HEK293 (cell line): ENCODE data around the gene PGM1.

Experiments
- CTCF ChIA-PET: fragments of 350-600 bp; formaldehyde crosslinking; extraction: SDS; loops from one replicate; lab custom pipeline; 2021; ENCODE audit warnings: antibody characterized with exemption; lab: Yijun Ruan, JAX
- POLR2A ChIA-PET: fragments of 300-600 bp; formaldehyde crosslinking; extraction: SDS; loops from one replicate; lab custom pipeline; 2020; ENCODE audit warnings: antibody characterized with exemption, inconsistent platforms; lab: Yijun Ruan, JAX
- H3K27ac ChIP-seq: fragments of 200-500 bp; sonication (Bioruptor generic); 2 replicates; pipeline ENCODE4 v1.5.1; 2014; ENCODE audit warnings: low read depth, low read length, control low read depth, inconsistent platforms; ENCODE audit errors: extremely low read depth
- H3K36me3 ChIP-seq, 2 experiments: fragments of 200-500 bp in 1 of 2; sonication (Bioruptor generic) in 1 of 2; 1 replicate in 1 of 2; 2 replicates in 1 of 2; pipeline ENCODE4 v1.5.1; 2014 to 2017; ENCODE audit warnings: inconsistent platforms in 2 of 2, low read length in 2 of 2; ENCODE audit not compliant: control insufficient read depth in 2 of 2, insufficient read depth in 1 of 2
- H3K4me1 ChIP-seq: fragments of 200-500 bp; sonication (Bioruptor generic); 2 replicates; pipeline ENCODE4 v1.5.1; 2014; ENCODE audit warnings: mild to moderate bottlenecking, low read length, inconsistent platforms; ENCODE audit not compliant: control insufficient read depth, insufficient read depth
- H3K4me3 ChIP-seq: 2 replicates; pipeline ENCODE4 v1.5.1; 2011; ENCODE audit warnings: low read depth, mild to moderate bottlenecking, control low read depth, low read length, moderate library complexity
- H3K9me3 ChIP-seq: fragments of 200-500 bp; sonication (Bioruptor generic); 2 replicates; pipeline ENCODE4 v1.5.1; 2014; ENCODE audit warnings: low read depth, low read length, inconsistent platforms; ENCODE audit not compliant: control insufficient read depth, insufficient read depth
- GLIS1 ChIP-seq: fragments of 450-650 bp; formaldehyde crosslinking; IDR thresholded peaks from 2 replicates; pipeline ENCODE4 v1.5.1; 2016; ENCODE audit warnings: missing biosample characterization, missing genetic modification characterization
- IKZF3 ChIP-seq: fragments of 450-650 bp; IDR thresholded peaks from 2 replicates; pipeline ENCODE4 v1.5.0; 2018; ENCODE audit warnings: missing biosample characterization, mild to moderate bottlenecking, missing genetic modification characterization, moderate library complexity
- SALL2 ChIP-seq: fragments of 450-650 bp; formaldehyde crosslinking; IDR thresholded peaks from 2 replicates; pipeline ENCODE4 v1.5.0; 2017; ENCODE audit warnings: missing biosample characterization, mild to moderate bottlenecking, missing genetic modification characterization, borderline replicate concordance
- TCF7L2 ChIP-seq: IDR thresholded peaks from 2 replicates; pipeline ENCODE4 v1.6.1; 2011; ENCODE audit warnings: low read depth, mild to moderate bottlenecking, inconsistent platforms, low read length, moderate library complexity, borderline replicate concordance
- YY2 ChIP-seq: fragments of 450-650 bp; formaldehyde crosslinking; IDR thresholded peaks from 2 replicates; pipeline ENCODE4 v1.5.1; 2016; ENCODE audit warnings: missing biosample characterization, missing genetic modification characterization
- ZBTB20 ChIP-seq: fragments of 450-650 bp; formaldehyde crosslinking; IDR thresholded peaks from 2 replicates; pipeline ENCODE4 v1.5.1; 2016; ENCODE audit warnings: missing biosample characterization, missing genetic modification characterization
- ZBTB21 ChIP-seq: fragments of 450-650 bp; formaldehyde crosslinking; IDR thresholded peaks from 2 replicates; pipeline ENCODE4 v1.5.1; 2017; ENCODE audit warnings: missing biosample characterization, missing genetic modification characterization
- ZFP37 ChIP-seq: fragments of 450-650 bp; formaldehyde crosslinking; IDR thresholded peaks from 2 replicates; pipeline ENCODE4 v1.5.1; 2016; ENCODE audit warnings: missing biosample characterization, missing genetic modification characterization
- ZNF132 ChIP-seq: fragments of 450-650 bp; formaldehyde crosslinking; IDR thresholded peaks from 2 replicates; pipeline ENCODE4 v1.5.1; 2017; ENCODE audit warnings: missing biosample characterization, missing genetic modification characterization, borderline replicate concordance
- ZNF266 ChIP-seq: fragments of 450-650 bp; formaldehyde crosslinking; IDR thresholded peaks from 2 replicates; pipeline ENCODE4 v1.5.1; 2016; ENCODE audit warnings: missing biosample characterization, missing genetic modification characterization, low read depth
- ZNF350 ChIP-seq: fragments of 450-650 bp; formaldehyde crosslinking; IDR thresholded peaks from 2 replicates; pipeline ENCODE4 v1.5.0; 2017; ENCODE audit warnings: missing biosample characterization, mild to moderate bottlenecking, missing genetic modification characterization
- ZNF362 ChIP-seq: fragments of 450-650 bp; formaldehyde crosslinking; IDR thresholded peaks from 2 replicates; pipeline ENCODE4 v1.5.1; 2016; ENCODE audit warnings: missing biosample characterization, missing genetic modification characterization
- ZNF394 ChIP-seq: fragments of 450-650 bp; formaldehyde crosslinking; IDR thresholded peaks from 2 replicates; pipeline ENCODE4 v1.5.1; 2016; ENCODE audit warnings: missing biosample characterization, missing genetic modification characterization, mild to moderate bottlenecking, moderate library complexity, borderline replicate concordance
- ZNF488 ChIP-seq: fragments of 450-650 bp; formaldehyde crosslinking; IDR thresholded peaks from 2 replicates; pipeline ENCODE4 v1.5.1; 2016; ENCODE audit warnings: missing biosample characterization, missing genetic modification characterization
- ZNF621 ChIP-seq: fragments of 450-650 bp; formaldehyde crosslinking; IDR thresholded peaks from 2 replicates; pipeline ENCODE4 v1.5.1; 2017; ENCODE audit warnings: missing biosample characterization, missing genetic modification characterization
- ZNF623 ChIP-seq: fragments of 450-650 bp; formaldehyde crosslinking; IDR thresholded peaks from 2 replicates; pipeline ENCODE4 v1.5.1; 2016; ENCODE audit warnings: missing biosample characterization, missing genetic modification characterization
- ZNF639 ChIP-seq: fragments of 450-650 bp; formaldehyde crosslinking; IDR thresholded peaks from 2 replicates; pipeline ENCODE4 v1.5.1; 2016; ENCODE audit warnings: missing biosample characterization, missing genetic modification characterization
- ZNF660 ChIP-seq: fragments of 450-650 bp; IDR thresholded peaks from 2 replicates; pipeline ENCODE4 v1.5.1; 2018; ENCODE audit warnings: missing biosample characterization, mild to moderate bottlenecking, missing genetic modification characterization
- ZNF677 ChIP-seq: fragments of 450-650 bp; IDR thresholded peaks from 2 replicates; pipeline ENCODE4 v1.5.0; 2018; ENCODE audit warnings: missing biosample characterization, mild to moderate bottlenecking, missing genetic modification characterization, moderate library complexity
- ZNF707 ChIP-seq: fragments of 450-650 bp; formaldehyde crosslinking; IDR thresholded peaks from 2 replicates; pipeline ENCODE4 v1.5.1; 2016; ENCODE audit warnings: missing biosample characterization, missing genetic modification characterization
- ZNF830 ChIP-seq: fragments of 450-650 bp; IDR thresholded peaks from 2 replicates; pipeline ENCODE4 v1.5.0; 2018; ENCODE audit warnings: missing biosample characterization, missing genetic modification characterization, low read depth, mild to moderate bottlenecking, moderate library complexity

PGM1 gene

GRCh38 chr1:63634471-63634870 lies 41.3 kb downstream of the PGM1 start:
- ChIA-PET CTCF (no interaction called here), POLR2A (no interaction called here)
- peaks cover 0 to 80% of the 10 kb centered on the region in 2 experiments; a peak in 1 of 3 replicates for H3K36me3 ChIP-seq
- H3K27ac ChIP-seq, result no peak overlapping the region
- H3K4me1 ChIP-seq, result no peaks in the 10 kb centered on the region
- TF ChIP-seq ZNF677 (tag by site-specific recombination) (no peak), ZNF132 (tag by site-specific recombination) (no peak), ZNF639 (tag by site-specific recombination) (no peak)
- no peak overlapping the region for H3K4me3 ChIP-seq
- H3K9me3 ChIP-seq, result no peaks in the 10 kb centered on the region

GRCh38 chr1:63635681-63636080 lies 42.5 kb downstream of the PGM1 start:
- Histone ChIP-seq H3K27ac (no peak overlapping the region), H3K4me1 (no peaks in the 10 kb centered on the region), H3K4me3 (no peak overlapping the region), H3K9me3 (no peaks in the 10 kb centered on the region), H3K36me3 (peaks cover 0 to 79% of the 10 kb centered on the region in 2 experiments; a peak in 1 of 3 replicates)
- TF ChIP-seq ZBTB20 (no peak), ZNF830 (tag by site-specific recombination) (no peak), ZFP37 (no peak), ZNF350 (tag by site-specific recombination) (no peak), ZNF660 (no peak), SALL2 (no peak), IKZF3 (no peak), ZNF266 (no peak), GLIS1 (tag by site-specific recombination) (no peak)
- ChIA-PET CTCF (interaction anchor here (1.1 to 1.5 kb wide), 3 partner anchors 10 to 612 kb away, joined by 3 to 6 read pairs (median 3); no protein-coding TSS in a partner anchor), POLR2A (no interaction called here)

GRCh38 chr1:63636192-63637105 lies 43.2 kb downstream of the PGM1 start:
- no peak for TF ChIP-seq ZNF621 (tag by site-specific recombination)
- TF ChIP-seq TCF7L2, result no peak
- TF ChIP-seq ZNF362, result no peak
- TF ChIP-seq ZNF707 (tag by site-specific recombination), result no peak
- no peak for TF ChIP-seq ZNF623 (tag by site-specific recombination)
- TF ChIP-seq ZNF394 (tag by site-specific recombination), result no peak
- TF ChIP-seq ZBTB21 (tag by site-specific recombination), result no peak
- no peak for TF ChIP-seq YY2
- no peak for TF ChIP-seq ZNF488
- Histone ChIP-seq H3K27ac (no peak overlapping the region), H3K36me3 (peaks cover 0 to 76% of the 10 kb centered on the region in 2 experiments; a peak in 1 of 3 replicates), H3K9me3 (no peaks in the 10 kb centered on the region), H3K4me3 (no peak overlapping the region), H3K4me1 (no peaks in the 10 kb centered on the region)
- POLR2A ChIA-PET, result no interaction called here
- CTCF ChIA-PET, result interaction anchor here (1.1 to 1.5 kb wide), 2 partner anchors 39 to 611 kb away, joined by 3 to 6 read pairs; no protein-coding TSS in a partner anchor
